Ishikawa (cell line): ENCODE measurements around the gene SLC35C1.

ENCODE experiments used
- CEBPB ChIP-seq: IDR thresholded peaks from 2 replicates; pipeline ENCODE4 v1.6.1; 2012
- CREB1 ChIP-seq: IDR thresholded peaks from 2 replicates; pipeline ENCODE4 v1.6.1; 2012; ENCODE audit warnings: low read depth
- EGR1 ChIP-seq: IDR thresholded peaks from 2 replicates; pipeline ENCODE4 v1.6.1; 2012
- EP300 ChIP-seq: IDR thresholded peaks from 2 replicates; pipeline ENCODE4 v1.6.1; 2012; ENCODE audit warnings: borderline replicate concordance
- FOXM1 ChIP-seq: IDR thresholded peaks from 2 replicates; pipeline ENCODE4 v1.6.1; 2012; ENCODE audit warnings: low read depth, borderline replicate concordance
- MAX ChIP-seq: IDR thresholded peaks from 2 replicates; pipeline ENCODE4 v1.6.1; 2012
- NFIC ChIP-seq: IDR thresholded peaks from 2 replicates; pipeline ENCODE4 v1.6.1; 2012
- RAD21 ChIP-seq: IDR thresholded peaks from 2 replicates; pipeline ENCODE4 v1.6.1; 2012; ENCODE audit warnings: low read depth
- REST ChIP-seq: IDR thresholded peaks from 2 replicates; pipeline ENCODE4 v1.6.1; 2012; ENCODE audit warnings: low read depth, mild to moderate bottlenecking
- TAF1 ChIP-seq: IDR thresholded peaks from 2 replicates; pipeline ENCODE4 v1.6.1; 2012; ENCODE audit warnings: low read depth, mild to moderate bottlenecking
- TCF12 ChIP-seq: IDR thresholded peaks from 2 replicates; pipeline ENCODE4 v1.6.1; 2012; ENCODE audit warnings: low read depth
- TEAD4 ChIP-seq: IDR thresholded peaks from 2 replicates; pipeline ENCODE4 v1.6.1; 2012
- USF1 ChIP-seq: IDR thresholded peaks from 2 replicates; pipeline ENCODE4 v1.6.1; 2012
- YY1 ChIP-seq: IDR thresholded peaks from 2 replicates; pipeline ENCODE4 v1.6.1; 2012; ENCODE audit warnings: low read depth
- ZBTB7A ChIP-seq: IDR thresholded peaks from 2 replicates; pipeline ENCODE4 v1.6.1; 2012; ENCODE audit warnings: low read depth

The SLC35C1 gene

GRCh38 chr11:45806072-45806933, 1.4 kb downstream of the SLC35C1 start:
- TF ChIP-seq USF1 (no peak), ZBTB7A (no peak), EGR1 (no peak), YY1 (no peak), EP300 (no peak), TEAD4 (no peak), TAF1 (no peak), RAD21 (no peak), FOXM1 (no peak), NFIC (no peak), MAX (no peak), TCF12 (no peak), REST (no peak), CREB1 (no peak), CEBPB (no peak)

GRCh38 chr11:45806937-45807791, 2.2 kb downstream of the SLC35C1 start:
- no peak for TF ChIP-seq EP300
- no peak for TF ChIP-seq EGR1
- no peak for TF ChIP-seq MAX
- no peak for TF ChIP-seq FOXM1
- no peak for TF ChIP-seq TCF12
- TF ChIP-seq REST, result no peak
- TF ChIP-seq CEBPB, result no peak
- TF ChIP-seq USF1, result no peak
- no peak for TF ChIP-seq YY1
- no peak for TF ChIP-seq ZBTB7A
- no peak for TF ChIP-seq RAD21
- TF ChIP-seq TAF1, result no peak
- no peak for TF ChIP-seq CREB1
- no peak for TF ChIP-seq TEAD4
- TF ChIP-seq NFIC, result no peak

- TF ChIP-seq CEBPB (no peak), REST (no peak), TAF1 (no peak), FOXM1 (no peak), ZBTB7A (no peak), RAD21 (no peak), EGR1 (no peak), TEAD4 (no peak), MAX (no peak), YY1 (no peak), TCF12 (no peak), NFIC (no peak), USF1 (no peak), EP300 (no peak), CREB1 (no peak)
Measured at GRCh38 chr11:45807792-45808238, 2.9 kb downstream of the SLC35C1 start.
